Brain microvascular endothelial cell (primary cell): ENCODE measurements around the gene ENHO.

Experiments used
- DNase-seq: peaks from one replicate; pipeline ENCODE4 v3.0.0-alpha.2; 2020
- H3K27ac ChIP-seq: fragments of 250-450 bp; sonication (Bioruptor Pico); 2 replicates; pipeline ENCODE4 v1.5.1; 2020; ENCODE audit warnings: mild to moderate bottlenecking, moderate library complexity
- H3K27me3 ChIP-seq: fragments of 250-450 bp; sonication (Bioruptor Pico); replicated peaks from 2 replicates; pipeline ENCODE4 v1.5.1; 2020; ENCODE audit warnings: mild to moderate bottlenecking
- H3K36me3 ChIP-seq: fragments of 250-450 bp; sonication (Bioruptor Pico); replicated peaks from 2 replicates; pipeline ENCODE4 v1.5.1; 2020; ENCODE audit warnings: mild to moderate bottlenecking
- H3K4me3 ChIP-seq: 2 replicates; pipeline ENCODE4 v1.5.1; 2011; ENCODE audit warnings: low read depth, mild to moderate bottlenecking, control low read depth, low read length, moderate library complexity
- CTCF ChIP-seq: IDR thresholded peaks from 2 replicates; pipeline ENCODE4 v1.5.1; 2011; ENCODE audit warnings: low read depth, mild to moderate bottlenecking, moderate library complexity, low read length, control low read depth, inconsistent platforms; ENCODE audit errors: missing control alignments
- in situ Hi-C: cut with HindIII; loops from 2 replicates; pipeline ENCODE4 v1.10.0; 2017; ENCODE audit warnings: low sequenced_read_pairs, low pct_ligation_motif_present

ENHO gene

GRCh38 chr9:34507556-34507955 is 15.2 kb downstream of the ENHO start:
- TF ChIP-seq CTCF: no peak
- H3K4me3 ChIP-seq: no peak overlapping the region
- H3K36me3 ChIP-seq: no peaks in the 10 kb centered on the region
- in situ Hi-C loops: no loop called here
- H3K27ac ChIP-seq: no peak overlapping the region
- peaks cover 7% of the 10 kb centered on the region for H3K27me3 ChIP-seq
- no peak for DNase-seq

- in situ Hi-C loops: no loop called here
- H3K27me3 ChIP-seq: peaks cover 7% of the 10 kb centered on the region
- TF ChIP-seq CTCF: no peak
- no peak overlapping the region for H3K27ac ChIP-seq
- no peaks in the 10 kb centered on the region for H3K36me3 ChIP-seq
- no peak for DNase-seq
- H3K4me3 ChIP-seq: no peak overlapping the region
These were observed 16.2 kb downstream of the ENHO start for GRCh38 chr9:34506623-34507022.

- no peak overlapping the region for H3K27ac ChIP-seq
- H3K27me3 ChIP-seq: peaks cover 7% of the 10 kb centered on the region
- DNase-seq: no peak
- H3K36me3 ChIP-seq: no peaks in the 10 kb centered on the region
- in situ Hi-C loops: no loop called here
- H3K4me3 ChIP-seq: no peak overlapping the region
- no peak for TF ChIP-seq CTCF
These were observed 17.2 kb downstream of the ENHO start for GRCh38 chr9:34505370-34506120.

- H3K36me3 ChIP-seq: no peaks in the 10 kb centered on the region
- TF ChIP-seq CTCF: no peak
- H3K27ac ChIP-seq: no peak overlapping the region
- H3K4me3 ChIP-seq: no peak overlapping the region
- in situ Hi-C loops: no loop called here
- DNase-seq: no peak
- peaks cover 7% of the 10 kb centered on the region for H3K27me3 ChIP-seq
These were observed 19.4 kb downstream of the ENHO start for GRCh38 chr9:34503406-34503805.

GRCh38 chr9:34502891-34503290 is 19.9 kb downstream of the ENHO start:
- Histone ChIP-seq H3K27me3 (peaks cover 7% of the 10 kb centered on the region), H3K4me3 (no peak overlapping the region), H3K27ac (no peak overlapping the region), H3K36me3 (no peaks in the 10 kb centered on the region)
- in situ Hi-C loops: no loop called here
- no peak for DNase-seq
- no peak for TF ChIP-seq CTCF

- Histone ChIP-seq H3K4me3 (no peak overlapping the region), H3K27ac (no peak overlapping the region), H3K36me3 (no peaks in the 10 kb centered on the region), H3K27me3 (peaks cover 7% of the 10 kb centered on the region)
- in situ Hi-C loops: no loop called here
- no peak for DNase-seq
- TF ChIP-seq CTCF: no peak
These were observed 20.3 kb downstream of the ENHO start for GRCh38 chr9:34502471-34502870.
